HepG2 (cell line): Measurements from ENCODE around the gene SLC12A2.

Experiments
- CTCF ChIP-seq: sonication (generic); formaldehyde crosslinking; IDR thresholded peaks from 2 replicates; pipeline ENCODE4 v1.5.0; 2020; ENCODE audit warnings: mild to moderate bottlenecking, missing genetic modification reagents, moderate library complexity
- GTF2F1 ChIP-seq: fragments of 150-350 bp; IDR thresholded peaks from 2 replicates; pipeline ENCODE4 v1.6.1; 2014; ENCODE audit warnings: low read length
- PCBP2 ChIP-seq: fragments of 200-400 bp; formaldehyde crosslinking; optimal IDR thresholded peaks from 2 replicates; pipeline ENCODE3; 2018; ENCODE audit warnings: low read length, low read depth; ENCODE audit not compliant: poor library complexity, severe bottlenecking
- POLR2AphosphoS2 ChIP-seq: IDR thresholded peaks from 2 replicates; pipeline ENCODE4 v1.6.1; 2011; ENCODE audit warnings: low read depth, low read length, improper control_type of control experiment
- RORA ChIP-seq: sonication (generic); formaldehyde crosslinking; IDR thresholded peaks from 2 replicates; pipeline ENCODE4 v1.5.0; 2020; ENCODE audit warnings: mild to moderate bottlenecking, missing genetic modification reagents, moderate library complexity
- SP1 ChIP-seq, 2 experiments: fragments of 450-650 bp in 1 of 2; sonication (generic) in 1 of 2; formaldehyde crosslinking in 1 of 2; IDR thresholded peaks; 2 replicates each; pipeline versions ENCODE4 v1.4.0 to v1.6.1; 2016 to 2020; ENCODE audit warnings: missing genetic modification reagents in 1 of 2
- YY1 ChIP-seq: IDR thresholded peaks from 2 replicates; pipeline ENCODE4 v1.6.1; 2011; ENCODE audit warnings: low read length, low read depth, moderate library complexity, mild to moderate bottlenecking; ENCODE audit not compliant: insufficient read depth, insufficient replicate concordance
- ZBTB33 ChIP-seq: sonication (generic); formaldehyde crosslinking; IDR thresholded peaks from 2 replicates; pipeline ENCODE4 v1.4.0; 2020; ENCODE audit warnings: missing genetic modification reagents
- ZBTB49 ChIP-seq: sonication (generic); formaldehyde crosslinking; IDR thresholded peaks from 2 replicates; pipeline ENCODE4 v1.4.0; 2020; ENCODE audit warnings: missing genetic modification reagents, borderline replicate concordance
- ZFP36 ChIP-seq: fragments of 150-350 bp; IDR thresholded peaks from 2 replicates; pipeline ENCODE4 v1.6.1; 2018; ENCODE audit warnings: borderline replicate concordance, low read length, low read depth; ENCODE audit not compliant: partially characterized antibody
- ZNF10 ChIP-seq: sonication (generic); formaldehyde crosslinking; IDR thresholded peaks from 2 replicates; pipeline ENCODE4 v1.4.0; 2020; ENCODE audit warnings: mild to moderate bottlenecking, low read depth, missing genetic modification reagents, borderline replicate concordance
- ZNF263 ChIP-seq: sonication (generic); formaldehyde crosslinking; IDR thresholded peaks from 2 replicates; pipeline ENCODE4 v1.4.0; 2020; ENCODE audit warnings: missing genetic modification reagents
- ZNF543 ChIP-seq: sonication (generic); formaldehyde crosslinking; IDR thresholded peaks from 2 replicates; pipeline ENCODE4 v1.4.0; 2020; ENCODE audit warnings: mild to moderate bottlenecking, missing genetic modification reagents
- TF ChIP-seq, protein P1 (sequence below): sonication (generic); formaldehyde crosslinking; IDR thresholded peaks from 2 replicates; pipeline ENCODE4 v1.8.1; 2022; ENCODE audit warnings: low read depth, mild to moderate bottlenecking, missing genetic modification reagents

GRCh38 chr5:128236334-128236733 is 152.8 kb downstream of the SLC12A2 start:
- TF ChIP-seq ZNF263 (CRISPR knock-in tag) (no peak), CTCF (CRISPR knock-in tag) (no peak), GTF2F1 (no peak), YY1 (no peak), SP1 (IDR thresholded peaks at IDR 0.05) (no peak), SP1 (CRISPR knock-in tag; IDR thresholded peaks at IDR 0.05) (no peak), RORA (CRISPR knock-in tag) (no peak), POLR2AphosphoS2 (no peak), ZBTB33 (no peak), ZNF543 (CRISPR knock-in tag) (no peak), PCBP2 (no peak), ZNF10 (no peak), ZBTB49 (no peak), ZFP36 (no peak)
- TF ChIP-seq, protein P1, sequence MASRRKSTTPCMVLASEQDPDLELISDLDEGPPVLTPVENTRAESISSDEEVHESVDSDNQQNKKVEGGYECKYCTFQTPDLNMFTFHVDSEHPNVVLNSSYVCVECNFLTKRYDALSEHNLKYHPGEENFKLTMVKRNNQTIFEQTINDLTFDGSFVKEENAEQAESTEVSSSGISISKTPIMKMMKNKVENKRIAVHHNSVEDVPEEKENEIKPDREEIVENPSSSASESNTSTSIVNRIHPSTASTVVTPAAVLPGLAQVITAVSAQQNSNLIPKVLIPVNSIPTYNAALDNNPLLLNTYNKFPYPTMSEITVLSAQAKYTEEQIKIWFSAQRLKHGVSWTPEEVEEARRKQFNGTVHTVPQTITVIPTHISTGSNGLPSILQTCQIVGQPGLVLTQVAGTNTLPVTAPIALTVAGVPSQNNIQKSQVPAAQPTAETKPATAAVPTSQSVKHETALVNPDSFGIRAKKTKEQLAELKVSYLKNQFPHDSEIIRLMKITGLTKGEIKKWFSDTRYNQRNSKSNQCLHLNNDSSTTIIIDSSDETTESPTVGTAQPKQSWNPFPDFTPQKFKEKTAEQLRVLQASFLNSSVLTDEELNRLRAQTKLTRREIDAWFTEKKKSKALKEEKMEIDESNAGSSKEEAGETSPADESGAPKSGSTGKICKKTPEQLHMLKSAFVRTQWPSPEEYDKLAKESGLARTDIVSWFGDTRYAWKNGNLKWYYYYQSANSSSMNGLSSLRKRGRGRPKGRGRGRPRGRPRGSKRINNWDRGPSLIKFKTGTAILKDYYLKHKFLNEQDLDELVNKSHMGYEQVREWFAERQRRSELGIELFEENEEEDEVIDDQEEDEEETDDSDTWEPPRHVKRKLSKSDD (CRISPR knock-in tag) = no peak
